GM18951 (cell line): ENCODE data around the gene DYSF.

ENCODE experiments used
- POLR2A ChIP-seq: IDR thresholded peaks from 4 replicates; pipeline ENCODE4 v1.6.1; 2011; ENCODE audit warnings: mild to moderate bottlenecking; ENCODE audit not compliant: insufficient read length, insufficient read depth; ENCODE audit errors: extremely low read depth
- in situ Hi-C: fragments of 300-500 bp; cut with MboI; formaldehyde crosslinking; loops from one replicate; pipeline ENCODE4 v1.12.0; 2022; ENCODE audit warnings: low sequenced_read_pairs, mixed read lengths, inconsistent platforms; ENCODE audit not compliant: unreplicated experiment

DYSF gene

DNA sequence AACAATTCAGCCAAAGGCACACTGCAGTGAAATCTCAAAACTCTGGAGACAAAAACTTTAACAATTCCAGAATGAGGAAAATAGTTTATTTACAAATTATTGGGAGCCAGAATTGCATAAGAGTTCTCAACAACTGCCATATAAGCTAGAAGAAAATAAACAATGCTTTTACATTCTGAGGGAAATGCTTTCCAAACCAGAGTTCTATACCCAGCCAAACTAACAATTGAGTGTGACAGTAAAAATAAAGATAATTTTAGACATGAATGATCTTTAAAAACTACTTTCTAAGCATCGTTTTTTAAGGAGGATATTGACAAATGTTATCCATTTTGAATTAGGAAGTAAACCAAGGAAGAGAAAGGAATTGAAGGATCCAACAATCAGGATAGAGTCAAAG, 271.4 kb downstream of the DYSF start:
- TF ChIP-seq POLR2A: no peak
- in situ Hi-C loops: no loop called here

DNA sequence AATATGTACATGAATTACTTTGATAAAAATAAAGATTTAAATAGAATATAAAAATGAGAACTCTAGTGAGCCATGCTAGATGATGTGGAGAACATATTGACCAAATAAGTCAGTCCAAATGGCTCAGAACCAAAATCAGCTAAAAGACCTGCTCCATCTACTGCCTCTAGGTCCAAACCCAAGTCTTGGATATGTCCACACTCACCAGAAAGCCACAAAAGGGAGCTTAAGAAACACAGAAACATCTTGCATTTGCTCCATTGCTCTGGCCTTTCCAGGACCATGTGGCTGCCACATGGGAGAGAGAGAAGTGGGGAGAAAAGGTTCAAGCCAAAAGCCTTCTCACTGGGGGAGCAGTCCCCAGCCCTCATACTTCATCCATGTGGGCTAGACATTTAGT, 272.5 kb downstream of the DYSF start:
- in situ Hi-C loops: no loop called here

DNA sequence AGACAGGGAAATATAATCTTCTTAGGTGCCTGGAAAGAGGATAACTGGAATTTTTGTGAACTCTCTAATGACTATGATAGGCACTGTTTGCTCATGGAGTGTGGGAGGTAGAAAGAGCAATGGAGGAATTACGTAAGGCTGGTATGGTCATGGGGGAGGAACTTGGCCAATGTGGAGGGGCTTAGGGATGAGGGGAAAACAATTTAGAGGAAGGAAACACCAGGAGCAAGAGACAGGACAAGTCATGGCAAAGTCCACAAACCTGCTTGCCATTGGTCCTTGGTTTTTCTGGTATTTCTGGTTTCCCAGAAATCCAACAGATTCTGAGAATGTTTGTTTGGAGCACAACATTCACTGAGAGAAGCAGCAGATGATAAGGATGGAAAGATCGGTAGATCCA, 274.2 kb downstream of the DYSF start:
- TF ChIP-seq POLR2A: no peak
- in situ Hi-C loops: no loop called here

More for the DNA sequence above, 272.5 kb downstream of the DYSF start:
- no peak for TF ChIP-seq POLR2A

DNA sequence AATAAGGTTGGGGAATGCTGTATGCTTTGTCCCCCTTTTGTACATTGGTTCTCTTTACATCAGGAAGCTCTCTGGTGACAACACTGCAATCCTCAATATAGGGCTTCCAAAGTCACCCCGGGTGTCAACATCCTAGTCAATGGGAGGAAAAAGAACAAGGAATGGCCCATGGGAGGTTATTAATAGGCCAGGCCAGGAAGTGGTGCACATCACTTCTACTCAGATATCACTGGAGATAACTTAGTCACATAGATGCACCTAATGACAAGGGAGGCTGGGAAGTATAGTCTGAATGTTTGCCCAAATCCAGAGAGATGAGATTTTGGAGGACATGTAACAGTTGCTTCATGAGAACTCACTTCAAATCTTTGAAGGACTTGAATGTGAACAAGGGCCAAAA, 274.7 kb downstream of the DYSF start:
- TF ChIP-seq POLR2A: no peak
- in situ Hi-C loops: no loop called here

DNA sequence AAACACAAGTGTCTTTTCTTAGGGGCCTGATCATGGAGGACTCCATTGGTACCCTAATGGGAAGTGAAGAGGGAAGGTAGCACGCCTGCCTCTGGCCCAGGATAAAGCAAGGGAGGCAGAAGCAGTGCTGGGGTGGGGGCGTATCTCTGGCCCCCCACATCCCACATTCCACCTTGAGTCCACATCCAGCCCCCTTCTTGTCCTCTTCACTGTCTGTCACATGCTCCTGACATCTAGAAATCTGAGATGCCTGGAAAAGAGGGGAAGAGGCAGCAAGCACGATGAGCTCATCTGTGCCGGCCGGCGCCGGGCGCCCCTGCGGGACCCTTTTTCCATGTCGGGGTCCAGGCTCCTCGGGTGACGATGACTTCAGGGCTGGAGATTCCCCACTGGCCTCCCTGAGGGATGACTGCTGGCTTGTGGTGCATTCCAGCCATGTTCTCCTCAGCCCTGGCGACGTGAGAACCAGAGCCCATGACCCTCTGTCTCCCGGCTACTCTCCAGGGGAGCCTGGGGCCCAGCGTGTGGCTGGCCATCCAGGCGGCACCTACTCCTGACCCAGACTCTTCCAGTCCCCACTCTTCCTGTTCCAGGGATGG, 277.5 kb downstream of the DYSF start:
- no peak for TF ChIP-seq POLR2A
- in situ Hi-C loops: no loop called here

DNA sequence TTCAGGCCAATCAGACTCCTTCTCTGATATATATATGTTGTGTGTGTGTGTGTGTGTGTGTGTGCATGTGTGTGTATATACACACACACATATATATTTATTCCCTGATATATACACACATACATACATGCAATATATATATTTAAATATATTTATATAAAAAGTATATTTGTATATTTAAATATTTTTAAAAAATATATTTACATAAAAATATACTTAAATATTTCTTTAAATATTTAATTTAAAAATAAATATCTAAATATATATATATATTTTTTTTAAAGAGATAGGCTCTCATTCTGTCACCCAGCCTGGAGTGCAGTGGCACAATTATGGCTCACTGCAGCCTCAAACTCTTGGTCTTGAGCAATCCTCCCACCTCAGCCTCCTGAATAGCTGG, 281.3 kb downstream of the DYSF start:
- TF ChIP-seq POLR2A: no peak
- in situ Hi-C loops: no loop called here

DNA sequence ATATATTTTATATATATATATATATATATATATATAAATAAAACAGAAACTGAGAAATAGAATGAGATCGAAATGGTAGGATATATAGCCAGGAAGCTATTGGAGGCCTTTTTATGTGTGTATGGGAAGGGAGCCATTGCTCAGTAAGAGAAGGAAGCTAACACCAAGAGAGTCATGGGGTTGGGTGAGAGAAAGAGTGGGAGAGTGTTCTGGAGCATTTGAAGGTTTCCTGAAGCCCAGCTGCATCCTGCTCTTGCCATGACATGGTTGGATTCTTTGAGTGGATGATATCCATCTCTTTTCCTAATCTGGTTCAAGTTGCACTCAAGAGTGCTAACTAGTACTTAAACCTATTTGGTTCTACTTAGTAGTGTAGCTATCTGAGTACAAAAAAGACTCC, 282.3 kb downstream of the DYSF start:
- no peak for TF ChIP-seq POLR2A
- in situ Hi-C loops: no loop called here
